Measurements from ENCODE around the gene SNTA1. TPM values are rescaled to one million over a fixed set of nuclear protein-coding genes. Genes with fewer than 3 reads are reported as not detected.

Gene SNTA1
- total and polyA plus RNA-seq, 2 donors (not counting 1 experiment from before 2014, with no cell fraction given) = 17.2 to 46.6 TPM

DNA sequence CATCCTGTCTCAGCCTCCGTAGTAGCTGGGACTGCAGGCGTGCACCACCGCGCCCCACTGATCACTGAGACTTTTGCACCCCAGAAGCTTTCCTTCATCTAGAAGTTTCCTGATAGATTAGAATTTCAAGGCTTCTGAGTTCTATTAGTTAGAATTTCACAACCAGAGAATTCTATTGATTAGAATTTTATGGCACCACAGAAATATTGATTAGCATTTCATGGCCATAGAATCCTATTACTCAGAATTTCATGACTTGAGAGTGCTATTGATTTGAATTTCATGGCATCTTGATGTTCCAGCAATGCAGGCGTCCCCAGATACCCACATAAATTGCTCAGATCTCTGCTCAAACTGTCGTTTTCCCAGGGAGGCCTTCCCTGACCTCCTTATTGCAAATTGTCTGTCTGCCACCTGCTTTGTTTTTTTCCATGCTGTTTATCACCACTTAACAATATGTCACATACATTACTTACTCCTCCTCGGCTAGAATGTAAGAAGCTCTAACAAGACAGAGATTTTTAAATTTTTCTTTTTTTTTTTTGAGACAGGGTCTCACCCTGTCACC is 29.4 kb upstream of the SNTA1 start:
- Histone ChIP-seq H3K4me1 (ENCODE audit: control insufficient read depth, extremely low read depth, insufficient read depth, low read length) (no peaks in the 10 kb centered on the region), H3K4me3 (replicated peaks in 1 of 4; ENCODE audit: control extremely low read depth in 1 of 4, insufficient read depth in 1 of 4, low read depth in 3 of 4, low read length in 4 of 4) (no peak overlapping the region), H3K9ac (ENCODE audit: insufficient read depth, low read length) (no peak overlapping the region), H4K20me1 (ENCODE audit: control insufficient read depth, extremely low read depth, insufficient read depth, low read length) (no peaks in the 10 kb centered on the region), H3K4me2 (ENCODE audit: extremely low read depth, insufficient read depth, low read length) (no peak overlapping the region), H3K36me3 (ENCODE audit: control insufficient read depth, insufficient read depth, low read length) (no peaks in the 10 kb centered on the region), H3K27ac (ENCODE audit: insufficient read depth, low read length) (no peak overlapping the region), H3K27me3 (ENCODE audit: control insufficient read depth, insufficient read depth, low read length) (peaks cover 10% of the 10 kb centered on the region), H3K9me3 (ENCODE audit: control insufficient read depth, insufficient read depth, low read depth, low read length) (no peaks in the 10 kb centered on the region), H2AFZ (ENCODE audit: low read length) (no peak overlapping the region), H3K79me2 (ENCODE audit: control insufficient read depth, insufficient read depth, low read length) (no peaks in the 10 kb centered on the region)
- no peak for DNase-seq (ENCODE audit: low read depth in 2 of 2)
- TF ChIP-seq, protein P1, sequence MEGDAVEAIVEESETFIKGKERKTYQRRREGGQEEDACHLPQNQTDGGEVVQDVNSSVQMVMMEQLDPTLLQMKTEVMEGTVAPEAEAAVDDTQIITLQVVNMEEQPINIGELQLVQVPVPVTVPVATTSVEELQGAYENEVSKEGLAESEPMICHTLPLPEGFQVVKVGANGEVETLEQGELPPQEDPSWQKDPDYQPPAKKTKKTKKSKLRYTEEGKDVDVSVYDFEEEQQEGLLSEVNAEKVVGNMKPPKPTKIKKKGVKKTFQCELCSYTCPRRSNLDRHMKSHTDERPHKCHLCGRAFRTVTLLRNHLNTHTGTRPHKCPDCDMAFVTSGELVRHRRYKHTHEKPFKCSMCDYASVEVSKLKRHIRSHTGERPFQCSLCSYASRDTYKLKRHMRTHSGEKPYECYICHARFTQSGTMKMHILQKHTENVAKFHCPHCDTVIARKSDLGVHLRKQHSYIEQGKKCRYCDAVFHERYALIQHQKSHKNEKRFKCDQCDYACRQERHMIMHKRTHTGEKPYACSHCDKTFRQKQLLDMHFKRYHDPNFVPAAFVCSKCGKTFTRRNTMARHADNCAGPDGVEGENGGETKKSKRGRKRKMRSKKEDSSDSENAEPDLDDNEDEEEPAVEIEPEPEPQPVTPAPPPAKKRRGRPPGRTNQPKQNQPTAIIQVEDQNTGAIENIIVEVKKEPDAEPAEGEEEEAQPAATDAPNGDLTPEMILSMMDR (conservative IDR thresholded peaks at IDR 0.05 in 1 of 2, IDR thresholded peaks at IDR 0.05 in 1 of 2; ENCODE audit: low read depth in 1 of 2, low read length in 2 of 2) = no peak
- TF ChIP-seq EZH2 (IDR thresholded peaks at IDR 0.05; ENCODE audit: low read length, missing control alignments) = no peak

- Histone ChIP-seq H4K20me1 (ENCODE audit: control insufficient read depth, extremely low read depth, insufficient read depth, low read length) (no peaks in the 10 kb centered on the region), H2AFZ (ENCODE audit: low read length) (no peak overlapping the region), H3K79me2 (ENCODE audit: control insufficient read depth, insufficient read depth, low read length) (no peaks in the 10 kb centered on the region), H3K4me3 (replicated peaks in 1 of 4; ENCODE audit: control extremely low read depth in 1 of 4, insufficient read depth in 1 of 4, low read depth in 3 of 4, low read length in 4 of 4) (no peak overlapping the region), H3K4me1 (ENCODE audit: control insufficient read depth, extremely low read depth, insufficient read depth, low read length) (no peaks in the 10 kb centered on the region), H3K36me3 (ENCODE audit: control insufficient read depth, insufficient read depth, low read length) (no peaks in the 10 kb centered on the region), H3K27me3 (ENCODE audit: control insufficient read depth, insufficient read depth, low read length) (peaks cover 10% of the 10 kb centered on the region), H3K4me2 (ENCODE audit: extremely low read depth, insufficient read depth, low read length) (no peak overlapping the region), H3K27ac (ENCODE audit: insufficient read depth, low read length) (no peak overlapping the region), H3K9ac (ENCODE audit: insufficient read depth, low read length) (no peak overlapping the region), H3K9me3 (ENCODE audit: control insufficient read depth, insufficient read depth, low read depth, low read length) (no peaks in the 10 kb centered on the region)
- no peak for DNase-seq (ENCODE audit: low read depth in 2 of 2)
- TF ChIP-seq, protein P1 (conservative IDR thresholded peaks at IDR 0.05 in 1 of 2, IDR thresholded peaks at IDR 0.05 in 1 of 2; ENCODE audit: low read depth in 1 of 2, low read length in 2 of 2) = no peak
- no peak for TF ChIP-seq EZH2 (IDR thresholded peaks at IDR 0.05; ENCODE audit: low read length, missing control alignments)
Measured at GRCh38 chr20:33470866-33471265, 27.3 kb upstream of the SNTA1 start.

GRCh38 chr20:33470457-33470856 is 26.9 kb upstream of the SNTA1 start:
- Histone ChIP-seq H3K79me2 (ENCODE audit: control insufficient read depth, insufficient read depth, low read length) (no peaks in the 10 kb centered on the region), H3K36me3 (ENCODE audit: control insufficient read depth, insufficient read depth, low read length) (no peaks in the 10 kb centered on the region), H3K9me3 (ENCODE audit: control insufficient read depth, insufficient read depth, low read depth, low read length) (no peaks in the 10 kb centered on the region), H3K27ac (ENCODE audit: insufficient read depth, low read length) (no peak overlapping the region), H3K4me3 (replicated peaks in 1 of 4; ENCODE audit: control extremely low read depth in 1 of 4, insufficient read depth in 1 of 4, low read depth in 3 of 4, low read length in 4 of 4) (no peak overlapping the region), H3K4me1 (ENCODE audit: control insufficient read depth, extremely low read depth, insufficient read depth, low read length) (no peaks in the 10 kb centered on the region), H3K4me2 (ENCODE audit: extremely low read depth, insufficient read depth, low read length) (no peak overlapping the region), H4K20me1 (ENCODE audit: control insufficient read depth, extremely low read depth, insufficient read depth, low read length) (no peaks in the 10 kb centered on the region), H3K27me3 (ENCODE audit: control insufficient read depth, insufficient read depth, low read length) (peaks cover 9% of the 10 kb centered on the region), H2AFZ (ENCODE audit: low read length) (no peak overlapping the region), H3K9ac (ENCODE audit: insufficient read depth, low read length) (no peak overlapping the region)
- DNase-seq (ENCODE audit: low read depth in 2 of 2) = no peak
- TF ChIP-seq EZH2 (IDR thresholded peaks at IDR 0.05; ENCODE audit: low read length, missing control alignments) = no peak
- TF ChIP-seq, protein P1 (conservative IDR thresholded peaks at IDR 0.05 in 1 of 2, IDR thresholded peaks at IDR 0.05 in 1 of 2; ENCODE audit: low read depth in 1 of 2, low read length in 2 of 2) = no peak
